Right kidney (tissue), 1 donor: ENCODE data around the gene NR1H3.

Experiments used
- DNase-seq: peaks from one replicate; pipeline ENCODE4 v3.0.0-alpha.2; 2016

The NR1H3 gene

DNA sequence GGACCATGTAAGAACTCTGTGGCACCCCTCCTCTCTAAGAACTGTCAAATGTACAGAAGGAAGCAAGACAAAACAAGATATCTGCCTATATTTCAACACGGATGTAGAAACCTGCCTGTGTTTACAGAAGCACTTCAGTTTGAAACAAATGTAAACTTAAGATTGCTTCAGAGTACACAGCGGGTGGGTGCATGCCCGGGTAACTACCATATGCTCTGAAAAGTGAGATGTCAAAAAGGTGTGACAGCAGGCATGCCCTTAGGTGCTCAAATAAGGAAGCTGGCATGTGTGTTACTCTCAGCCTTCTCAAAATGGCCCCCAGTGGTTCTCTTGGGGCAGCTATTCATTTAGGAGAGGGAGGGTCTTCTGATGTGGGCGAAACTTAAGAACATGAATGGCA is 14.3 kb upstream of the NR1H3 start:
- no peak for DNase-seq

DNA sequence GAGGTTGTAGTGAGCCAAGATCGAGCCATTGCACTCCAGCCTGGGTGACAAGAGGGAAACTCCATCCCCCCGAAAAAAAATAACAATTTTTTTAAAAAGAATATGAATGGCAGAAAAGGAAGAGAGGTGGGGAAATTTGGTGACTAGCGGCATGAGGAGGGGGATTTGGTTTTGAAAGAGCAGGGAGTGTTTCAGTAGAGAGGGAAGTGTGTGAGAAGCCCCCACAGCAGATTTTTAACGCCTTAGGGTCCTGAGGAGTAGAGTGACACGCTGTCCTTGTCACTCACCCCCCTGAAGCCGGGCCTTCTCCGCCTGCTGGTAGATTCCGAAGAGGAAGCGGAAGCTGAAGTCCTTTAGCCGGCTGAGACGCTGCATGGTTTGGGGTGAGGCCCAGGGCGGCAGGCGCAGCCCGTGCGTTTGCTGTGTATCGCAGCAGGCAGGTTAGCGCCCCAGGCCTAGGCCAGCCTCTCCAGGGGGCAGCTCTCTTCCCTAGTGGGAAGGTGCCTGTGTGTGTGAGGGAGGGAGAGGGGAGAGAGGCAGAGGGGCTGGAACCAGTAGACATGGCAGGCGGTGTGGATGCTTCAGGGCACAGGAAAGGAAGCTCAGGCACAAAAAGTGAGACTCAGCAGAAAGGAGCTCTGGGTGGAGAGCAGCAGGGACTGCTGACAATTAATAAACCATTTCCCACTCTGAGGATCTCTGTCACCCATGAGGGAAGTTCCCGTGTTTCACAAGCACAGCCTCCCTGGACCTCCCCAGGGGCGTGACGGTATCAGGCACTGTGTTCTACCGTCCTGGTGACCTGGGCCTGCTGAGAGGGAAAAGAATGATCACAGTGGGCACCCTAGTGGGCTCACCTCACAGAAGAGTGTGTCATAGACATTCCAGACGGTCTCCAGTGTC is 13.1 kb upstream of the NR1H3 start:
- DNase-seq = no peak

DNA sequence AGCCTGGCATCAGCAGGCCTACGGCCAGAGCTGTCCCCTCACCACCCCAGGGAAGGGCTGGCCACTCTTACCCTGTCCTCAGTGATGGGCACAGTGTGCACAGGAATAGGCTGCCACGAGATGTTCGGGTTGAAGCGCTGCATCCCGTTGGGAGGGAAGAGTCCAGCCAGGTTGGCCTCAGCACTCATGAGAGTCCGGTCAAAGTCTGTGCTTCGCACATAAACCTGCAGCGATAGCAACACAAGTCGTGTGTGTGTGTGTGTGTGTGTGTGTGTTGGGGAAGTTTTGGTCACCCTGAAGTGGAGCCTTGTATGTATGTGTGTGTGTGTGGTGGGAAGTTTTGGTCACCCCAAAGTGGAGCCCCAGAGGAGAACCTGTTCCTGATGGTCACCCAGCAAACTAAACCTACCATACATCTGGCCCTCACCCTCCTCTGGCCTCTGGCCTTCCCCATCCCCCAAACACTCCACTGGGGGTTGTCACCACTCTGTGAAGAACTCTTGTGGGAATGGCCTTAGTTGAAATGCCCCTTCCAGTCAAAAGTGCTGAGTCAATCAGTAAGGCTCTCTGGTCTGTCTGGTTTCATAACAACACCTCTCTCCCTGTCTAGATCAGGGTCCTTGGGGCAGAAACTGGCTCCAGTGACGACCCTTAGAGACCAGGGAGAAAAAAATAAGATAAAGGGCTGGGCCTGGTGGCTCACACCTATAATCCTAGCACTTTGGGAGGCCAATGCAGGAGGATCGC is 12.0 kb upstream of the NR1H3 start:
- DNase-seq = no peak

DNA sequence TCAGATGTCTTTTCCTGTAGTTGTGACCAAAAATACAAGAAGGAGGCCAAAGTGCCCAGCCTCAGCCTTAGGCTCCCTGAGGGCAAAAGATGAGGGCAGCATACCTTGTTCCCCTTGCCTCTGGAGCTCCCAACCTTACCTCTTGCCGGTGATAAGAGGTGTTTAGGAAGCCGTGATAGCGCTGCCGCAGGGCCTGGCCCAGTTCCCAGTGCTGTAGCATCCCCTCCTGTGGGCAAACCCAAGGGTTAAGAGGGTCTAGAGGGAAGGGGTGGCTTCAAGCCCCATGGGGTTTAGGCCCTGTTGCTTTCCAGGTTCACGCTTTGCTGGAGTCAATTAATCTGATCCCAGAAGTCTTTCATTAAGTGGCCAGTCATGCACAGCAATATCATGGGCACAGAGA is 10.3 kb upstream of the NR1H3 start:
- DNase-seq = no peak

DNA sequence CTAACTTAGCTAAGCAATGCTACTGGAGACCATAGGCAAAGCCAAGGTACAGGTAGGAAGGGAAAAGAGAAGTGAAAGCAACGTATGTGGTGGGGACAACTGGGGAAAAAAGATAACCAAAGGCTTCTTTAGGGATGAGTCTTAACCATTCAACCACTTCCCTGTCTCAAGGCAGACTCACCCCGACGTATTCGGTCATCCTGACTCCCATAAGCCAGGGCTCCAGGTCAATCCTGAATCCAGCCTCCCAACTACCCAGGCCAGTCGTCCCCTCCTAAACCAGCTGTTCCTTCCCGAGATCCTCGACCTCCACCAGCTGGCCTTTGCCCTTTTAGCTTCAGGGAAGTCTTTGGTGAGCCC is 9.5 kb upstream of the NR1H3 start:
- DNase-seq = no peak

DNA sequence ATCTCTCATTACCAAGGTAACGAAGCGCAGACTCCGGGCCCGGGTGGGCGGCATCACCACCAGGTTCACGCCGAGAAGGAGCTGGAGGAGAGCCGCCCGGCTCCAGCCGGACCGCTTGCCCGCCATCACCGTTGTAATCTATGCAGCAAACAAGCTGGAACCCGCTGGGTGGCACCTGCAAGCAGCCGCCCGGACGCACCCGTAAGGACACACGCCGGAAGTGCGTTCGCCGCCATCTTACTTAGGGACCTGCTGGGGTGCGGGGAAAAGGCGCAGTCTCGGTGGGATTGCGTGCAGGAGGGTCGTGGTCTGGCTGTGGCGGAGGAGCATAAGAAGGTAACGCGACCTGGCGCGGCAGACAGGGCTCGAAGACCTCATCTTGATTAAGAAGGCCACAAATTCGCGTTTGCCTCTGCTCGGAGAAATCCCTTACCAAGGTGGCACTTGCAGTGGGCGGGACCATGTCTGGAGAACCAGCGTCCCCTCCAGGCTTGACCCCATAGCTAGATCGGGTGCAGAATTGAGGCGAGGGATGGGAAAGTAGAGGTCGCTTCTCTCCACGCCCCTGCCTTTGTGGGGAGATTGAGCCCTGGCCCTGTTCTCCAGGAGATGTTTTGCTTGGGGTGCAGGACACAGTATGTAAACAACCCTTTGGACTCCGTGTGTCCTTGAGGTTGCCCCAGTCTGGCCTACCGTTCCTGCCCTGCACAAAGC is 9.0 kb upstream of the NR1H3 start, which contains the start of gene ACP2:
ACP2 (minus strand) TSS at position 151 of the 714 bp plus-strand sequence; CDS start at position 126, 25 bp downstream.
- peak; percentile 98 for DNase-seq

DNA sequence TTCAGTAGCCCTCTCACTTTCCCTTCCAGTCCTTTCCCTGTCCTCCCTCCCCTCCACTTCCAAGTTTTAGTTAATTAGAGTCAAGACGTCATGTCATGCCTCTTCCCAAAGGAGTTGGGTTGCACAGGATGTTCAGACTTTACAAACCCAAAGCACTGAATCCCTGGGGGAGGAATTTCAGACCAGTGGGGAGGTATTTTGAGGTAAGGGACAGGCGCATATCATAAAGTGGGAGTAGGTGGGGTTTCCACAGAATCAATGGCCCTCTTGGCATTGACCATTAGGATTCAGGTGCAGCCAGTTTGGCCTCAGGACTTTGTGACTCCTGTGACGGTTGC is 8.4 kb upstream of the NR1H3 start:
- DNase-seq = no peak

DNA sequence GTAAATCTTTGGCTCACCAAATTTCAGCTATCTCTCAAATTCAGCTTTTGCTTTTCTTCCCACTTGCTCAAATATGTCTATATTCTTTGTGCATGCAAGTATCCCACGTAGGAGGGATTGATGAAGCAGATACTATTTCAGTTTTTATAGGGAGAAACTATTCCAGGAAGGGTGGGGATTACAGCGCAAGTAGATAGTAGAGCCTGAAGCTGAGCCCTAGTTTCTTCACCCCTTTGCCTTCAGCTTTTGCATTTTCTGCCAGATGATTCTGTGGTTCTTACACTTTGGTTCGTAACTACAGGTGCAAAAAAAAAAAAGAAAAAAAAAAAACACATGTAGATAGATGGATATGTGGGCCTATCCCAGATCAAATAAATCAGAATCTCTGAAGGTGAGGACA is 6.0 kb upstream of the NR1H3 start:
- DNase-seq = no peak

DNA sequence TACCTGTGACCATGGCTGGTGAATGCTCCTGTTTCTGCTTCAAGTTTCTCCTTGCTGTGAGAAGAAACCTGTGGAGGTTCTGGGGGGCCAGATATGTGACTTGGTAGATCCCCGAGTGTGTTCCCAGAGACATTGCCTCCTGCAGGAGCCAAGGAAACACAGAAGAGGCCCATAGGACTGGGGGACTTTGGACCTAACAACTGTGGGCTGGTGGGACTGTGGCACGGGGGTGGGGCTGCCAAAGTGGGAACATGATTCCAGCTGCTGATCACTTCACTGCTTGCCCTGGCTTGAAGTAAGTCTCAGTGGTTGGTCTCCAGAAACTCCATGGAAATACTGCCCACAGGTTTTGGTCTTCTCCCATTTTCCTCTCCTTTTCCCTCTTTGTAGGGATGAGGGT is 4.1 kb upstream of the NR1H3 start:
- DNase-seq = no peak

DNA sequence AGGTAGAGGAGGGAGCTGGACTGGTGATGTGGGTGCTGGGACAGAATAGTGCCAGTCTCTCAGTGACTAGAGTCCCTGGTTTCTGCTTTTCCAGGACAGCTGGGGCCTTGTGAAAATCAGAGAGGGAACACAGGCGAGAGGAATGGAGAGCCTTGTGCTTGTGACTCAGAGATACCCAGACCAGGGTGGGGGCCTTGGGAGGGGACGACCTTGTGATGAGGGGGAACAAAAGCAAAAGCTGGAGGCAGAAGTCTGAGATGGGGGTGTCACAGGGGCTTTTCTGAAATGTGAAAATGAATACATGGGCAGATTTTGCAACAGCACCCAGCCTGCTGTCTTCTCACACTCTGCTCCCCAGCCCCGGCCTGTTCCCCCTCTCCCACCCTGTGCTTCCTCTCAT is 3.4 kb upstream of the NR1H3 start:
- no peak for DNase-seq

DNA sequence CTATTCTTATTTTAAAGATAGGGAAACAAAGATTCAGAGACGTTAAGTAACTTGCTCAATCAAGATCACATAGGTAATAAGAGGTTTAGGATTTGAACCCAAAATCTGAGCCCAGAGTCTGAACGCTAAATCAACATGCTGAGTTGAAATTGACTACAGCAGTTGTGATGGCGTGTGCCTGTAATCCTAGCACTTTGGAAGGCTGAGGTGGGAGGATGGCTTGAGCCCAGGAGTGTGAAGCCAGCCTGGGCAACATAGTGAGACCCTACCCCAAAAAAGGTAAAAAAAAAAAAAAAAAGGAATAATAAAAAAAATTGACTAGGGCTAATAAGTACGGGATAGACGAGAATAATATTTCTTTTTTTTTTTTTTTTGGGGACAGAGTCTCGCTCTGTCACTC is 1.4 kb upstream of the NR1H3 start:
- no peak for DNase-seq

DNA sequence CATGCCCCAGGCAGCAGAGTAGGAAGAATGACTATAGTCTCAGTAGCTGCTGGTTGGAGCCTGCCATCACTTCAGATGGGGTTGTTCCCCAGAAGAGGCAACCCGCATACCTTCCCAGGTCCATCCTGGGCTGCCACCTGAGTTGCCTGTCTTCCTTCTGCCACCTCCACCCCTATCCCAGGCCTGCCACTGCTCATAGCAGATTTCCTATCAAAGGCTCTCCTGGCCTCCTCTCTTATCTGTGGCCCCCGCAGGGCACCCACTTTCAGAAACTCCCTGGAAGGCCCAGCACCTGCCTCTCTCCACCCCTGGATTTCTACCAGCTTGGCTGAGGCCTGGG is 649 bp upstream of the NR1H3 start:
- DNase-seq = no peak

DNA sequence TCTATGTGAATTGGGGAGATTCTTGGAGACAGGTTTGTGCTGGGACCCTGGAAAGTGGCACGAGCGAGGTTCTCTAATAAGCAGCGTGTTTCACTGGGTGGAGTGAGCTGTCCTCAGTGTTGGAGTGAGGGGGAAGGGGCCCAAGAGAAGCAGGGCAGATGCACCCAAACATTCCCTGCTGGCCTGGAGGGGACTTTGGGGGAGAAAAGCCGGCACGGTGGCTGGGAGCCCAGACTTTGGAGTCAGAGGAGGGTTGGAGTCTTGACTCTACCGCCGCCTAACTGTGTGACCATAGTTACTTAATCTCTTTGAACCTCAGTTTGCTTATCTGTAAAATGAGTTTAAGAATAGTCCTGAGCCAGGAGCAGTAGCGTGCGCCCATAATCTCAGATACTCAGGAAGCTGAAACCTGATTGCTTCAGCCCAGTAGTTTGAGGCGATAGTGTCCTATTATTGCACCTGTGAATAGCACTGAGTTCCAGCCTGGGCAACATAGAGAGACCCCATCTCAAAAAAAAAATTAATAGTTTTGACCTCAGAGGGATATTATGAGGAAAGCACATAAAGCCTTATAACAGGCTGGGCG is 614 bp downstream of the NR1H3 start:
- DNase-seq = no peak

DNA sequence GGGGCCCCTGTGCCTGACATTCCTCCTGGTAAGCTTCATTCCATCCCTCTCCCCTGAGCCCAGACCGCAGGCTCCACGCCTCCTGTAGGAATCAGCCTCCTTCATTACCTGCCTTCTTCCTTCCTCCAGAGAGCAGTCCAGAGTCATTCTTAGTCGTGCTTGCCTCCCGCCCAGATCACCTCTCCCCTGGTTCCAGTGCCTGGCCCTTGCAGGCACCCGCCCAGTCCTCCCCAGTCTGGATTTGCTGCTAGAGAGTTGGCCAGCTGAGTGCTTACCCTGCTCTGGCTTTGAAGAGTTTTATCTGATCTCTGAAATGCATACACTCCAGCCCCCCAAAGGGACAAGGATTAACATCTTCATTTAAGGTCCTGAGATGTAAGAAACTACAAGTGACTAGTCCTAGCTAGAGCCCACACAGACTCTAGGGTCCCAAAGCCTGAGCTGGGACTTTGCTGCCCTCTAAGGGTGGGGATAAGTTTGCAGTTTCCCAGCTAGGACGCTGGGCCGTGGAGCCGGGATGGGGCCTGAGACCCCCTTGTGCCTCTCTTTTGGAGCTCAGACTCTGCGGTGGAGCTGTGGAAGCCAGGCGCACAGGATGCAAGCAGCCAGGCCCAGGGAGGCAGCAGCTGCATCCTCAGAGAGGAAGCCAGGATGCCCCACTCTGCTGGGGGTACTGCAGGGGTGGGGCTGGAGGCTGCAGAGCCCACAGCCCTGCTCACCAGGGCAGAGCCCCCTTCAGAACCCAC is 1.6 kb downstream of the NR1H3 start:
- no peak for DNase-seq

DNA sequence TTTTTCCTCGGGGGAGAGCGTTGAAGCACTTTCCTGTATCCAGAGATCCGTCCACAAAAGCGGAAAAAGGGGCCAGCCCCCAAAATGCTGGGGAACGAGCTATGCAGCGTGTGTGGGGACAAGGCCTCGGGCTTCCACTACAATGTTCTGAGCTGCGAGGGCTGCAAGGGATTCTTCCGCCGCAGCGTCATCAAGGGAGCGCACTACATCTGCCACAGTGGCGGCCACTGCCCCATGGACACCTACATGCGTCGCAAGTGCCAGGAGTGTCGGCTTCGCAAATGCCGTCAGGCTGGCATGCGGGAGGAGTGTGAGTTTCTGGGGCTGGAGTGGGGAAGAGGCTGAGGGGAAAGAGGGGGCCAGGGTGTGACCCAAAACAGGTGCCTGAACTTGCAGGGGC is 2.6 kb downstream of the NR1H3 start:
- no peak for DNase-seq

DNA sequence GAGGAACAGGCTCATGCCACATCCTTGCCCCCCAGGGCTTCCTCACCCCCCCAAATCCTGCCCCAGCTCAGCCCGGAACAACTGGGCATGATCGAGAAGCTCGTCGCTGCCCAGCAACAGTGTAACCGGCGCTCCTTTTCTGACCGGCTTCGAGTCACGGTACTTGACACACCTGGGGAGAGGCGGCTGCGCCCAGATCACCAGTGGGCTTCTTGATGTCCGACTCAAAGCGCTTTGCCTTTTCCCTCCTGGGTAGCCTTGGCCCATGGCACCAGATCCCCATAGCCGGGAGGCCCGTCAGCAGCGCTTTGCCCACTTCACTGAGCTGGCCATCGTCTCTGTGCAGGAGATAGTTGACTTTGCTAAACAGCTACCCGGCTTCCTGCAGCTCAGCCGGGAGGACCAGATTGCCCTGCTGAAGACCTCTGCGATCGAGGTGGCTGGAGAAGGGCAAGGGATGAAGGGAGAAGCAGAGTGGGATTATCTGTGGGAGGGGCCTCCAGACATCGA is 3.5 kb downstream of the NR1H3 start:
- DNase-seq = no peak

DNA sequence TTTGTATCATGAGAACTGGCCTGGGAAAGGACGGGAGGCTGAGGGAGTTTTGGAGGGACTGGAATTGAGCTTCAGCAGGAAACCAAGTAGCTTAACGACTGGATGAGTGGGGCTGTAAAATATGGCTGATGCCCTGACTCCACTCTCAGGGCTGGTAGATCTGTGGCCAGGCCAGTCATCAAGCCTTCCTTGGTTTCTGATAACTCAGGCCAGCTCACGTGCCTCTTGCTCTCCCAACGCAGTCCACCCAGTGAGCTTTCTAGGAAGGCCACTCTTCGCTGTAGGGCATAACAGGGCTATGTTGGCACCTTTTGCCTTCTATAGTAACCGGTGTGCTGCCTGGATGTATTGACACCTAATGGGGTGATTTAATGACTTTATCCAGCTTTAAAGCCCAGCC is 6.3 kb downstream of the NR1H3 start:
- DNase-seq = no peak

DNA sequence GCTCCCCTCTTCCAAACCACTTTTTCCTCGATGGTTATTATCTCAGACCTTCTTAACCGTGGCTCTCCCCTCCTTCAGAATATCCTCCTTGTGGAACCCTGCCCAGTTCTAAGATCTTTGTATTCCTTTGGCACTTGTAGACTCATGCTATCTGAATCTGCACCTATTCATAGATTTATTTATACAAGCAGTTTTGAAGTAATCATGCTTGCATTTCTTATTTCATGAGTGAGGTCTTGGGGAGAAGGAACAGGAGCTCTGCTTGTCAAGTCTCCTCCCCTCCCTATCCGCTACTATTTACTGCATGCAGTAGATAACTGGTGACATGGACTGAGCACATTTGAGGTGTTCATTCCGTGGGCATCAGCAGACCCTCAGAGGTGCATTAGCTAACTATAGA is 6.7 kb downstream of the NR1H3 start:
- DNase-seq = no peak

DNA sequence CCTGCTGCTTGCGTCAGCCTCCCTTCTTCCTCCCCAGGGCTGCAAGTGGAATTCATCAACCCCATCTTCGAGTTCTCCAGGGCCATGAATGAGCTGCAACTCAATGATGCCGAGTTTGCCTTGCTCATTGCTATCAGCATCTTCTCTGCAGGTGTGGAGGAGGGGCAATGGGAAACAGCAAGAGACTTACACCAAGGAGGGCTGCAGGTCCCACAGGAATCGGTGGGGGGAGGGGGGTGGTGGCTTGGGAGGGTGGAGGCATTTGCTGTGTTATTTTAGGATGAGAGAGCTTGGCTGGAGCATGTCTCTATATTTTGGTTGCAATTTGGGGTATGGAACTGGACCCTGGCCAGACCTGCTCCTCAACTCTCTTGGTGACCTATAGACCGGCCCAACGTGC is 10.1 kb downstream of the NR1H3 start:
- no peak for DNase-seq

DNA sequence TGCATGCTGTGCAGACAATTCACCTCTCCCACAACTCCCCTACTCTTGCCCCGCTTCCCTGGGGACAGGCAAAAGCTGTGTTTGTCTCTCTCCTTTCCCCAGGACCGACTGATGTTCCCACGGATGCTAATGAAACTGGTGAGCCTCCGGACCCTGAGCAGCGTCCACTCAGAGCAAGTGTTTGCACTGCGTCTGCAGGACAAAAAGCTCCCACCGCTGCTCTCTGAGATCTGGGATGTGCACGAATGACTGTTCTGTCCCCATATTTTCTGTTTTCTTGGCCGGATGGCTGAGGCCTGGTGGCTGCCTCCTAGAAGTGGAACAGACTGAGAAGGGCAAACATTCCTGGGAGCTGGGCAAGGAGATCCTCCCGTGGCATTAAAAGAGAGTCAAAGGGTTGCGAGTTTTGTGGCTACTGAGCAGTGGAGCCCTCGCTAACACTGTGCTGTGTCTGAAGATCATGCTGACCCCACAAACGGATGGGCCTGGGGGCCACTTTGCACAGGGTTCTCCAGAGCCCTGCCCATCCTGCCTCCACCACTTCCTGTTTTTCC is 10.7 kb downstream of the NR1H3 start:
- no peak for DNase-seq

DNA sequence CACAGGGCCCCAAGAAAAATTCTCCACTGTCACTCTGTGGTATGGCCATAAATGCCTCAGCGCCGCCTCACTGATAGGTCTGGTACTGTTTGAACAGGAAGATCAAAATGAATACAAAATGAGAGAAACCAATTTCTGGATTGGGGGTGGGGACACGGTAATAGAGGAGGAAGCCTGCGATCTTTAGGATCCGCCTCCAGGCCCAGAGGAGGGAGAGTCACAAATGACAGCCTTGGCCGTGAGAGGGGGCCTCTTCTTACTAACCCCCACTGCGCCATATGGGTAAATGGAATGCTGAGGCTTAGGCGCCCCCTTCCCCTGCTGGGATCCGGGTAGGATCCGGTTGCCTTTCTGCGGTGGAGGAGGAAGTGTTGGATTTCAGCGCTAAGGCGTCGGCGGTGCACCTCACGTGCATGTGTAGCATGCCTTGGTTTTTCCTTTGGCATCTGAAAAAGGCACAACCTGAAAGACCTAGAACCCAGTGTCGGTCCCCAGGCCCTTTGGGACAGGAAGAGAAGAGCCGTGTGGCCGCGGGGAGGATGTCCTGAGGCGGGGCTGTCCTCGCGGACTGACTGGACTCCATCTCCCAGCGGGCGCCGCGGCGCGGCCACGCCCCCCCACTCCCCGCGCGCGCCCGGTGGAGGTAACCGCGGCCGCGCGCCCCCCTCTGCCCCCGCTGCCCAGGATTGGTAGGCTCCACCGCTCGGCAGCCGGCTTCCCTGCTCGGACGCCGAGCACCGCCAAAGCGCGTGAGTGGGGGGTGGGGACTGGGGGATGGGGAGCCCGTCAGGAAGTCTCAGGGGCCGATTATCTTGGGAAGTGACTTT is 11.4 kb downstream of the NR1H3 start:
- DNase-seq = peak; percentile 98
